SK-N-SH treated with all-trans-retinoic acid at 6 μM for 48 hours (cell line): ENCODE data around the gene CHST4.

ENCODE experiments used
- ATAC-seq: fragments of 200-7000 bp; cut with Tn5 transposase; 3 replicates; pipeline ENCODE4 v1.9.1; 2020; ENCODE audit warnings: mild to moderate bottlenecking, moderate library complexity
- ARNTL ChIP-seq: fragments of 450-650 bp; formaldehyde crosslinking; IDR thresholded peaks from 2 replicates; pipeline ENCODE4 v1.5.0; 2020; ENCODE audit warnings: low read depth, mild to moderate bottlenecking, moderate library complexity, borderline replicate concordance
- BACH2 ChIP-seq: fragments of 250-450 bp; sonication (Bioruptor Pico); IDR thresholded peaks from 2 replicates; pipeline ENCODE4 v1.9.0; 2021; ENCODE audit warnings: mild to moderate bottlenecking, borderline replicate concordance
- CREB5 ChIP-seq: fragments of 250-450 bp; sonication (Bioruptor Pico); IDR thresholded peaks from 2 replicates; pipeline ENCODE4 v1.5.1; 2020; ENCODE audit warnings: low read depth, mild to moderate bottlenecking, moderate library complexity
- CSDC2 ChIP-seq: fragments of 250-450 bp; sonication (Bioruptor Pico); IDR thresholded peaks from 2 replicates; pipeline ENCODE4 v1.5.0; 2020; ENCODE audit warnings: mild to moderate bottlenecking, moderate library complexity
- ESRRG ChIP-seq: fragments of 250-450 bp; sonication (Bioruptor Pico); IDR thresholded peaks from 2 replicates; pipeline ENCODE4 v1.6.1; 2021; ENCODE audit warnings: mild to moderate bottlenecking
- ISL1 ChIP-seq: fragments of 250-450 bp; sonication (Bioruptor Pico); IDR thresholded peaks from 2 replicates; pipeline ENCODE4 v2.1.2; 2022; ENCODE audit warnings: mild to moderate bottlenecking, moderate library complexity
- OSR1 ChIP-seq: fragments of 250-450 bp; sonication (Bioruptor Pico); IDR thresholded peaks from 2 replicates; pipeline ENCODE4 v1.8.0; 2022; ENCODE audit warnings: moderate library complexity, mild to moderate bottlenecking, inconsistent platforms
- POU6F1 ChIP-seq: fragments of 250-450 bp; sonication (Bioruptor Pico); IDR thresholded peaks from 2 replicates; pipeline ENCODE4 v1.8.0; 2021; ENCODE audit warnings: low read depth, mild to moderate bottlenecking, moderate library complexity, borderline replicate concordance
- PPARA ChIP-seq: fragments of 250-450 bp; sonication (Bioruptor Pico); IDR thresholded peaks from 2 replicates; pipeline ENCODE4 v1.5.0; 2020; ENCODE audit warnings: mild to moderate bottlenecking, borderline replicate concordance
- SNAI2 ChIP-seq: fragments of 250-450 bp; sonication (Bioruptor Pico); IDR thresholded peaks from 2 replicates; pipeline ENCODE4 v1.5.0; 2020; ENCODE audit warnings: mild to moderate bottlenecking, moderate library complexity
- TCF4 ChIP-seq: fragments of 250-450 bp; sonication (Bioruptor Pico); IDR thresholded peaks from 2 replicates; pipeline ENCODE4 v1.8.0; 2021; ENCODE audit warnings: mild to moderate bottlenecking, moderate library complexity, borderline replicate concordance
- TOX ChIP-seq: fragments of 250-450 bp; sonication (Bioruptor Pico); IDR thresholded peaks from 2 replicates; pipeline ENCODE4 v1.8.0; 2021; ENCODE audit warnings: mild to moderate bottlenecking, moderate library complexity, borderline replicate concordance
- TSHZ2 ChIP-seq: fragments of 250-450 bp; sonication (Bioruptor Pico); IDR thresholded peaks from 2 replicates; pipeline ENCODE4 v1.5.0; 2020; ENCODE audit warnings: mild to moderate bottlenecking, moderate library complexity
- ZC3H10 ChIP-seq: fragments of 250-450 bp; sonication (Bioruptor Pico); IDR thresholded peaks from 2 replicates; pipeline ENCODE4 v1.5.1; 2021; ENCODE audit warnings: mild to moderate bottlenecking, moderate library complexity
- ZFP3 ChIP-seq: fragments of 250-450 bp; sonication (Bioruptor Pico); IDR thresholded peaks from 2 replicates; pipeline ENCODE4 v1.5.0; 2020; ENCODE audit warnings: mild to moderate bottlenecking, moderate library complexity
- ZFP30 ChIP-seq: fragments of 450-650 bp; formaldehyde crosslinking; IDR thresholded peaks from 2 replicates; pipeline ENCODE4 v1.5.0; 2022; ENCODE audit warnings: mild to moderate bottlenecking, moderate library complexity
- ZNF565 ChIP-seq: fragments of 450-650 bp; formaldehyde crosslinking; conservative IDR thresholded peaks from 2 replicates; pipeline ENCODE4 v1.5.0; 2020; ENCODE audit warnings: low read depth, mild to moderate bottlenecking, moderate library complexity
- ZNF70 ChIP-seq: fragments of 450-650 bp; formaldehyde crosslinking; IDR thresholded peaks from 2 replicates; pipeline ENCODE4 v1.5.0; 2020; ENCODE audit warnings: mild to moderate bottlenecking, moderate library complexity
- ZNF8 ChIP-seq: fragments of 450-650 bp; formaldehyde crosslinking; IDR thresholded peaks from 2 replicates; pipeline ENCODE4 v1.5.0; 2020; ENCODE audit warnings: mild to moderate bottlenecking, moderate library complexity
- TF ChIP-seq, protein P1 (sequence below): fragments of 250-450 bp; sonication (Bioruptor Pico); IDR thresholded peaks from 2 replicates; pipeline ENCODE4 v1.5.1; 2021; ENCODE audit warnings: mild to moderate bottlenecking, moderate library complexity
- TF ChIP-seq, protein P2 (sequence below): fragments of 250-450 bp; sonication (Bioruptor Pico); IDR thresholded peaks from 2 replicates; pipeline ENCODE4 v1.8.0; 2020; ENCODE audit warnings: mild to moderate bottlenecking, moderate library complexity, borderline replicate concordance

CHST4 gene

GRCh38 chr16:71526111-71526631 lies at the start of gene CHST4:
TSS of gene CHST4 (plus strand) at chr16:71526426. CDS start at chr16:71536678, 10,252 bp downstream.
- TF ChIP-seq ISL1 (no peak), OSR1 (no peak), BACH2 (CRISPR knock-in tag) (no peak), TCF4 (CRISPR knock-in tag) (no peak), SNAI2 (CRISPR knock-in tag) (no peak), CSDC2 (CRISPR knock-in tag) (no peak), TSHZ2 (no peak), ZNF565 (CRISPR knock-in tag) (no peak), TOX (CRISPR knock-in tag) (no peak), ZFP3 (CRISPR knock-in tag) (no peak), POU6F1 (no peak), ARNTL (CRISPR knock-in tag) (no peak), ZC3H10 (no peak)
- TF ChIP-seq, protein P1, sequence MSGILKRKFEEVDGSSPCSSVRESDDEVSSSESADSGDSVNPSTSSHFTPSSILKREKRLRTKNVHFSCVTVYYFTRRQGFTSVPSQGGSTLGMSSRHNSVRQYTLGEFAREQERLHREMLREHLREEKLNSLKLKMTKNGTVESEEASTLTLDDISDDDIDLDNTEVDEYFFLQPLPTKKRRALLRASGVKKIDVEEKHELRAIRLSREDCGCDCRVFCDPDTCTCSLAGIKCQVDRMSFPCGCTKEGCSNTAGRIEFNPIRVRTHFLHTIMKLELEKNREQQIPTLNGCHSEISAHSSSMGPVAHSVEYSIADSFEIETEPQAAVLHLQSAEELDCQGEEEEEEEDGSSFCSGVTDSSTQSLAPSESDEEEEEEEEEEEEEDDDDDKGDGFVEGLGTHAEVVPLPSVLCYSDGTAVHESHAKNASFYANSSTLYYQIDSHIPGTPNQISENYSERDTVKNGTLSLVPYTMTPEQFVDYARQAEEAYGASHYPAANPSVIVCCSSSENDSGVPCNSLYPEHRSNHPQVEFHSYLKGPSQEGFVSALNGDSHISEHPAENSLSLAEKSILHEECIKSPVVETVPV, result no peak
- TF ChIP-seq, protein P2, sequence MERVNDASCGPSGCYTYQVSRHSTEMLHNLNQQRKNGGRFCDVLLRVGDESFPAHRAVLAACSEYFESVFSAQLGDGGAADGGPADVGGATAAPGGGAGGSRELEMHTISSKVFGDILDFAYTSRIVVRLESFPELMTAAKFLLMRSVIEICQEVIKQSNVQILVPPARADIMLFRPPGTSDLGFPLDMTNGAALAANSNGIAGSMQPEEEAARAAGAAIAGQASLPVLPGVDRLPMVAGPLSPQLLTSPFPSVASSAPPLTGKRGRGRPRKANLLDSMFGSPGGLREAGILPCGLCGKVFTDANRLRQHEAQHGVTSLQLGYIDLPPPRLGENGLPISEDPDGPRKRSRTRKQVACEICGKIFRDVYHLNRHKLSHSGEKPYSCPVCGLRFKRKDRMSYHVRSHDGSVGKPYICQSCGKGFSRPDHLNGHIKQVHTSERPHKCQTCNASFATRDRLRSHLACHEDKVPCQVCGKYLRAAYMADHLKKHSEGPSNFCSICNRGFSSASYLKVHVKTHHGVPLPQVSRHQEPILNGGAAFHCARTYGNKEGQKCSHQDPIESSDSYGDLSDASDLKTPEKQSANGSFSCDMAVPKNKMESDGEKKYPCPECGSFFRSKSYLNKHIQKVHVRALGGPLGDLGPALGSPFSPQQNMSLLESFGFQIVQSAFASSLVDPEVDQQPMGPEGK (CRISPR knock-in tag), result no peak
- TF ChIP-seq, all 23 proteins: peak for 0
- peak; percentile 94 for ATAC-seq

DNA sequence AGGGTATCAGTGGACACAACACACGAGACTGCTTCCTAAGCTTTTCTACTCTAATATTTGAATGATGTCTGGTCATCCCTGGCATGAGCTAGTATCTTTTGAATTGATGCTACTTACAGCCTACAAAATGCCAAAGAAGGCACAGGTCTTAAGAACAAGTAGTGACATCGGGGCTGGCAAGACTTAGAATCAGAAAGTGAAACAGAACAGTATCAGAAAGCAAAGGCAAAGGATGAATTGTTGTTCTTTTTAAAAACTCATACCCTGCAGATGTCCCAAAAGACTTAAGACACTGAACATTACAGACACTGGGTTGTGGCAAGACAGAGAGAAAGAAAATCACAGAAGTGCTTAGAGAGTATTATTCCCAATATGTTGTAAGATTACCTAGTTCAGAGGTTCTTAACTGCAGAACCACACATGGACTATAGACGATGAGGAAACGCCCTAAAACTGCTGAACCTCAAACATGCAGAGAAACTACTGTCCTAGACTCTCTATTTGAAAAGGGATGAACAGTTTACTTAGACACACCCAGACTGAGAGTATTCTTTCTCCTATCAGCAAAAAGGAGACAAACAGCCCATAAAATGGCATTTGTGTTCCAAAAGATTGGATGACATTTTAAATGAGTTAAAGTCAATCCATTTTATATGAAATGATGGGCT lies 49.6 kb upstream of the CHST4 start:
- no peak for TF ChIP-seq PPARA (CRISPR knock-in tag)
- TF ChIP-seq TOX (CRISPR knock-in tag), result no peak
- ATAC-seq, result no peak

GRCh38 chr16:71479420-71479819 lies 46.8 kb upstream of the CHST4 start:
- ATAC-seq, result peak; percentile 64
- TF ChIP-seq ARNTL (CRISPR knock-in tag), result no peak
- TF ChIP-seq SNAI2 (CRISPR knock-in tag), result no peak
- TF ChIP-seq BACH2 (CRISPR knock-in tag), result no peak
- no peak for TF ChIP-seq ZNF565 (CRISPR knock-in tag)
- no peak for TF ChIP-seq TOX (CRISPR knock-in tag)
- no peak for TF ChIP-seq ZNF70 (CRISPR knock-in tag)
- TF ChIP-seq TCF4 (CRISPR knock-in tag), result no peak
- TF ChIP-seq ZFP30 (CRISPR knock-in tag), result no peak
- no peak for TF ChIP-seq CREB5
- no peak for TF ChIP-seq ZNF8
- TF ChIP-seq ESRRG, result no peak
